HTERT RPE-1 (cell line): ENCODE data around the gene TMEM140.
"Not testable (repeated sequence)": the region's sequence is repeated elsewhere in the genome, so short reads cannot be mapped to it uniquely, and the experiment has no call there.

ENCODE experiments used
- in situ Hi-C: fragments of 300-500 bp; cut with MboI; formaldehyde crosslinking; loops from 4 replicates; pipeline ENCODE4 v1.14.3; 2020; ENCODE audit warnings: low sequenced_read_pairs

TMEM140 gene

DNA sequence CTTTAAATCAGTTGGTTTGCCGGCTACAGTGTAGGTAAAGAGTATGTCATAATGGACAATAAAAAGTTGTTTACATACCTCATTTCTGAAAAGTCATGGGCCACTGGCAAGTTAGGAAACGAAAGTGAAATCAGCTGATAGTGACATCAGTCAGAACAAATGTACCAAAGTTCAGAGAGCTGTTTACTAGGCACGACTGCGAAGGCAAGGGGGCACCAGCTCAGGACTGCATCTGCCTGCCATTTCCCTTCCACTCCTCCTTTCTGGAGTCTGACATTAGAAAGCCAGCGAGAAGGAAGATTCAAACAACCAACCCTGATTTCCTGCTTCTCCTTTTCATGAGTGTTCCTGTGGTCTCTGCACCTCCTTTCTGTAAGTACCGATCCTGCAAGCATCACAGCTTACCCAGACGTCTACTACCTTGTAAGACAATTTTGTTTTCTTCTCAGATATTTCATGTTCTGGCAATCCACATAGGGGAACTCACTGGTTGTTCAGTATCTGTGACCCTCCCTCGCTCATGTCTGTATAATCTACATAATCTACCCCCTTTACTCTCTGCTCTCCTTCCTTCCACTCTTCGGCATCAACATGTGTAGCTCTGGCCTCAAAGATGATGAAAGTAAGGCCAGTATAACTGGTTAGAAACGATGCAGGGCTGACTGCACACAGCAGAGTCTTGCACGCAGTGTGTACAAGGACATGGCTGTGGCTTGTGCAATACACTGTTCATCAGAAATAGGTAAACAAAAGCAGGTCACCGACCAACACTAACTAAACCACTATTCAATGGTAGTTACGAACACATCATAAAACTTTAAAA, at the start of gene TMEM140:
TSS of gene TMEM140 (plus strand) at position 174 of the 823 bp plus-strand sequence. CDS start 16,370 bp downstream, outside the sequence.
- in situ Hi-C loops, result no loop called here

- in situ Hi-C loops, result no loop called here
Observed at GRCh38 chr7:135098391-135098790, 49.5 kb upstream of the TMEM140 start.

DNA sequence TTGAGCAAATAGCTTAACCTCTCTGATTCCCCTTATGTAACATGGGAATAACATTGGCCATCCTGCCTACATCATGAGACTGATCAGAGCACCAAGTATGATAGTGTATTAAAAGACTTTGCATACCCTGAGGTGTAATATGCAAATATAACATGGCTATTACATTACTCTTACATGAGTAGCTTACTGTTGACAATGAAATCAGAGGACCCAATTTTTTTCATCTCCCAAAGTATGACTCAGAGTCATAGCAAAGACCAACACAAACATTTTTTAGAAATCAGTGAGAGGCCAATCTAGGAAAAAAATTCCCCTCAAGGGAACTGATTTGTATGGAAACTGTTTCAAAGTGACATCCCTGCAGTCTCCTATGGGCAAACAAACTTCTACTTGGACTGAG, 47.0 kb upstream of the TMEM140 start:
- in situ Hi-C loops, result no loop called here

DNA sequence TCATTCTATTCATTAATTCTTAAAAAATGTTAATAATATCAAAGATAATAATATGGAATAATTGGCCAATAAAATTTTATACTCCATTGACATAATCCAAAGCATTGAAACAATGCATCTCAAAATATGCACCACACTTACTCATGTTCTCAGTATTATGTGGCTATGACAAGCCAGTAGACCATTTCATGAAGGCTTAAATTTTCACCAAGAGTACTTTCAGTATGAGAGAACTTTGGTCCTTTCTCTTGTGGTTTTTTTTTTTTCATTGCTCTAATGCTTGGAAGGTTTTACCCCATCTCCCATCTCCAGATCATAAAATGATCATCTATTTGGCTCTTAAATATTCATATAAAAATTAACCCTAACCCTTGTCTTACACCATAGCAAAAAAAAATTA, 45.5 kb upstream of the TMEM140 start:
- in situ Hi-C loops, result no loop called here

DNA sequence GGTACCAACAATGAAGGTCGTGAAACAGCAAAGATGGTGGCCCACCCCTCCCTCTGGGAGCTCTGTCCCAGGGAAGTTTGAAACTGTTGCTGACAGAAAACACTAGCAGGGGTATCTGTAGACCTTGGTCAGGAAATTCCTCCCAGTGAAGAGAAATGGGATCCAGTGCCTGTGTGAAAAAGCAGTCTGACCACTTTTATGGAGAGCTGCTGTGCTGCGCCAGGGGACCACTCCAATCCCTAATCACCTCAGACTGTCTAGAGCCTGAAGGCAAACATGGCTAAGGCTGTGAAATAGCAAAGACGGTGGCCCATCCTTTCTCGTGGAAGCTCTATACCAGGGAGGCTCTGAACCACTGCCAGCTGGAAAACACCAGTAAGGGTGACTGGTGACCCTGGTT, 38.3 kb upstream of the TMEM140 start:
- in situ Hi-C loops, result no loop called here

DNA sequence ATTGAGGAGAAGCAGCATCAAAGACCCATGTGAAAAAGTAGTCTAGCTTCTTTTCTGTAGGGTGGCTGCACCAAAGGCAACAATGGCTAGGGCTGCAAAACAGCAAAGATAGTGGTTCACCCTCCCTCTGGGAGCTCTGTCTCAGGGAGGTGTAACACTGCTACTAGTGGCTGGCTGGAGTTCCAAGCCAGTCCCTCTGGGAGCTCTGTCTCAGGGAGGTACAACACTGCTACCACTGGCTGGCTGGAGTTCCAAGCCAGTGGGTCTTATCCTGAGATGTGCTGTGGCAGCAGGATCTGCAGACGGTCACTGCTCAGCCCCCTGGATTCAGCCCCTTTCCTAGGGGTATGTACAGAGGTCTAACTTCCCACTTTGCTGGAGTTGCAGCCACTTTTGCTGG, 37.9 kb upstream of the TMEM140 start:
- in situ Hi-C loops, result no loop called here

DNA sequence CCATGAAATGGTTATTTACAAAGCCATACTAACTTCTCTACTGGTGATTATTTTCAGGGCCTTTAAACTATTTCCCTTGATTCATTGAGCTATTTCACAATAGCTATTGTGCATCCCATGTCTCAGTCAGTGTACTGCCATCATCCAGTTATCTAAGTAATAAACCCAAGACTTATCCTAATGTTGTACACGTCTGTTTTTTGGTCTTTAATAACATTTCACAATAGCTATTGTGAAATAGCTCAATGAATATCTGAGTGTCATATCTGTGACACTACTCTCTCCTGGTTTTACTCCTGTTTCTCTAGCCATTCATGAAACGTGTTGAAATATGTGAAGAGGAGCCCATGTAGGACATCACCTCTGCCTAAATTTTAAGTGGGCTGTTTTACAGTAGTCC, 36.5 kb upstream of the TMEM140 start:
- in situ Hi-C loops, result no loop called here

DNA sequence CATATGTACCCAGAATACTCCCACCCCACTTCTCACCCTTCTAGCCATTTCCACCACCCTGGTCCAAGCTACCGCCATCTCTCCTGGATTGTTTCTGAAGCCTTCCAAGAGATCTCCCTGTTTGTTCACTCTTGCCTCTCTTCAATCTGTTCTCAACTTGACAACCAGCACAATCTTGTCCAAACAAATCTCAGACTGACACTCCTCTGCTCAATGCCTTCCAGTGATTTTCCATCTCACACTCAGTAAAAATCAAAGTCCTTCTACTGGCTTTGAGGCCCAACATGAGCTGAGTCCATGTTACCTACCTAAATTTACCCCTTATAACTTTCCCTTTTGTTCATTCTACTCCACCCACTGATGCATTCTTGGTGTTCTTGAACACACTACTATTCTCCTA, 33.2 kb upstream of the TMEM140 start:
- in situ Hi-C loops, result no loop called here

- in situ Hi-C loops, result no loop called here
Observed at GRCh38 chr7:135117096-135117495, 30.8 kb upstream of the TMEM140 start.

GRCh38 chr7:135121868-135122267, 26.0 kb upstream of the TMEM140 start:
- in situ Hi-C loops, result no loop called here

- in situ Hi-C loops, result not testable (repeated sequence)
Observed at GRCh38 chr7:135124631-135125030, 23.2 kb upstream of the TMEM140 start.

GRCh38 chr7:135128931-135129330, 18.9 kb upstream of the TMEM140 start:
- in situ Hi-C loops, result no loop called here

- in situ Hi-C loops, result no loop called here
Observed at GRCh38 chr7:135129579-135129978, 18.3 kb upstream of the TMEM140 start.

DNA sequence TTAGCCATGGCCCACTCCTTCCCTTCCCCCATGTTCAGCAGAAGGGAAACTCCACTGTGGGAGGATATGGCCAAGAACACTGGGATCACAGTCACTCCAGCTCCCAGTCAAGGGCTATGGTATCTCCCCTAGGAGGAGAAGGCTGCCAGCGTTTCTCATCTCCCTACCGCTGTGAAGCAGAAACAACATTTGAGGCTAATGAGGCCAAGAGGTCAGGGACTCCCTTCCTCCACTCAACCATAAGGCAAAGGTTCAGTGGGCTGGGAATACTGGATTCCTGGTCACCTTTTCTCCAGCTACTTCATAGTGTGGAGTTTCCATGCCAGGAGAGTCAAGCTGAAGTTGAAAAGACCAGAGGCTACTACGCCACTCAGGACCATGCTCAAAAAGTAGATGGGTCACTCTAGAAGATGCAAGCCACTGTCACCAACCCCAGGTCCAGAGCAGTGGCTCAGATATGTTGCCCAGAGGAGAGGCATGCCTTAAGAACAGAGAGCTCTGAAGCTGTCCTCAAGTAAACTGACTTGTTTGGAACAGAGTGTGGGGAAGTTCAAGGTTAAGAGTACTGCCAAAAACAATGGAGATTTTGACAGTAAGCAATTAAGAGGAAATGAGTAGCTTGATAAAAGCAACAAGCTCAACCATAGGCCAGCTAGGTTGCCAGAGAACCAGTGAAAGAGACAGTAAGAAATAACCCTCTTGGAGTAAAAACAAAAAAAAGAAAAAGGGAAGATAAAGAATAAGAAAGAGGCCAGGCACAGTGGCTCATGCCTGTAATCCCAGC, 3.8 kb upstream of the TMEM140 start:
- in situ Hi-C loops, result no loop called here

DNA sequence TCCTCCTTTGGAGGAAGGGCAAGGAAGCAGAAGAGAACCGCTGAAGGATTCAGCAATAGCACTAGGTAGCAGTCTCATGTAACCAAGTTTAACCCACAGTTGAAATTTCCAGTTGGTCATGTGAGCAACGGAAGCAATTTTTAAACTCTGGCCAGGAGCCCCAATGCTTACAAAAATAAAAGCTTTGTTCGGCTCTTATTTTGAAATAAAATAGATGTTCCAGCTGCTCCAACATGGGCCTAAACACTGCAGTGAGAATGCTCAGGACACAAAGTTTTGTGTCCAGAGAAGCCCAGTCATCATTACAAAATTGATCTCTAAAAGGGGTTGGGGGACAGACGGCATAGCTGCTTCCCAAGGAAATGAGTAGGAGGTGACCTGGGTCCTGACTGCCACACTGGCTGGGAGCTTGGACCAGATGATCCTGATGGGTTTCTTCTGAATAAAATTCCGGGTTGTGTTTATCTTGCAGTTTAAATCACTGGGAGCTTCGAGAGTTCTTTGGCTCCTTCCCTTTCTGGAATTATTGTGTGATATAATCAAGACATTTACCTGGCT, 452 bp upstream of the TMEM140 start:
- in situ Hi-C loops, result no loop called here

- in situ Hi-C loops, result no loop called here
Observed at GRCh38 chr7:135150072-135150782, 2.4 kb downstream of the TMEM140 start.

DNA sequence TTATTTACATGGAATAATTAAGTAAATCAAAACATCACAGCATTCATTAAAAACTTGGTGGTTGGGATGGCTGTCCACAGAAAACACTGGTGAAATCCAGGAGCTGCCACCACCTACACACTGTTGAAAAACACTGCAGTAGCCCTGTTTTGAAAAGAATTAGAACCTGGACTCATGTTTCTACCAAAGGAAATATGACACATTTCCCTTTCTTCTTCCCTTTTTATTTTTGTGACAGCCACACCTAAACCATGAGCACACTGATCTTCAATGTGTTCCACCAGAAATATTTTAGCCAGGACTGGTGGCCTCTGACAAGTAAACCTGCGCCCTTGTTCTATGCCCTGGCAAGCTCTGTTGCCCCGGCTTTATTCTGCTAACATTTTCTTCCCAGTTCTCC, 3.3 kb downstream of the TMEM140 start:
- in situ Hi-C loops, result no loop called here

GRCh38 chr7:135151533-135151932, 3.7 kb downstream of the TMEM140 start:
- in situ Hi-C loops, result no loop called here

GRCh38 chr7:135152442-135152841, 4.6 kb downstream of the TMEM140 start:
- in situ Hi-C loops, result no loop called here

DNA sequence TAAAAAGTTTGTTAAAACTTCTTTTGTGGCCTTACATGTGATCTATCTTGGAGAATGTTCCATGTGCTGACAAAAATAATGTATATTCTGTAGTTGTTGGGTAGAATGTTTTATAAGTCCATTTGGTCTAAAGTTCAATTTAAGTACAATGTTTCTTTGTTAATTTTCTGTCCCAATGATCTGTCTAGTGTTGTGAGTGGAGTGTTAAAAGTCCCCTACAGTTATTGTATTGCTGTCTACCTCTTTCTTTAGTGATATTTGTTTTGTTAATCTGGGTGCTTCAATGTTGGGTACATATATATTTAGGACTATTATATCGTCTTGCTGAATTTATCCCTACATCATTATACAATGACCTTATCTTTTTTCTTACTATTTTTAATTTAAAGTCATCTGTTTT, 6.9 kb downstream of the TMEM140 start:
- in situ Hi-C loops, result no loop called here

- in situ Hi-C loops, result no loop called here
Observed at GRCh38 chr7:135156290-135156689, 8.4 kb downstream of the TMEM140 start.
